Heart left ventricle (tissue), 13 donors: ENCODE results near the gene FAM120B.

ENCODE experiments used
- CTCF ChIP-seq, 12 donors: fragments of 200-600 bp; sonication (generic) in 4 of 12; IDR thresholded peaks; one replicate each; pipeline versions ENCODE4 v1.5.0 to v1.8.0; 2018 to 2022; ENCODE audit warnings: antibody characterized with exemption in 12 of 12, mild to moderate bottlenecking in 5 of 12
- POLR2A ChIP-seq, 2 donors: fragments of 450-650 bp; IDR thresholded peaks; one replicate each; pipeline ENCODE4 v1.6.1; 2017; ENCODE audit warnings: antibody characterized with exemption in 2 of 2, mild to moderate bottlenecking in 2 of 2, moderate library complexity in 2 of 2
- donor health status: ischemic (EF 13 %, LVEDD 7.1; RV severe dilation, severe dysfunction).
- donor health status: DM: no; HTN: yes; CAD: no.
- donor health status: DM: no; HTN: no; CAD: no.
- donor health status: ischemic (EF 25% LVEDD 6.9; RV normal size, moderate dysfunction).
- donor health status: ischemic (EF 25% LVEDD 5.7; RV mildly dilated, moderate dysfunction).
- donor health status: ischemic (EF 35%, LVEDD 5.7; RV mildly dilated, moderate dysfunction).
- donor health status: nonischemic (EF 11% LVEDD 7.7; RV severe dilation, severe dysfunction).
- donor health status: DM: yes; HTN: yes; CAD: no.
- donor health status: PGD.
- donor health status: ischemic (EF 29% LVEDD 5.4; RV normal size, mild dysfunction).
- donor health status: nonischemic (EF 23%, LVEDD 6.1; RV moderate dilation, normal function).

GRCh38 chr6:170415318-170415717, 108.8 kb downstream of the FAM120B start:
- no peak for TF ChIP-seq CTCF (IDR thresholded peaks at IDR 0.05)
- no peak for TF ChIP-seq POLR2A (IDR thresholded peaks at IDR 0.05)
